NCI-H2107 treated with DMSO at 0.1 percent for 48 hours (cell line): ENCODE data around the gene ELF1.

Experiments
- DNase-seq: peaks from one replicate; lab custom pipeline; 2025; ENCODE audit not compliant: unreplicated experiment; lab: John Stamatoyannopoulos, UW

ELF1 gene

DNA sequence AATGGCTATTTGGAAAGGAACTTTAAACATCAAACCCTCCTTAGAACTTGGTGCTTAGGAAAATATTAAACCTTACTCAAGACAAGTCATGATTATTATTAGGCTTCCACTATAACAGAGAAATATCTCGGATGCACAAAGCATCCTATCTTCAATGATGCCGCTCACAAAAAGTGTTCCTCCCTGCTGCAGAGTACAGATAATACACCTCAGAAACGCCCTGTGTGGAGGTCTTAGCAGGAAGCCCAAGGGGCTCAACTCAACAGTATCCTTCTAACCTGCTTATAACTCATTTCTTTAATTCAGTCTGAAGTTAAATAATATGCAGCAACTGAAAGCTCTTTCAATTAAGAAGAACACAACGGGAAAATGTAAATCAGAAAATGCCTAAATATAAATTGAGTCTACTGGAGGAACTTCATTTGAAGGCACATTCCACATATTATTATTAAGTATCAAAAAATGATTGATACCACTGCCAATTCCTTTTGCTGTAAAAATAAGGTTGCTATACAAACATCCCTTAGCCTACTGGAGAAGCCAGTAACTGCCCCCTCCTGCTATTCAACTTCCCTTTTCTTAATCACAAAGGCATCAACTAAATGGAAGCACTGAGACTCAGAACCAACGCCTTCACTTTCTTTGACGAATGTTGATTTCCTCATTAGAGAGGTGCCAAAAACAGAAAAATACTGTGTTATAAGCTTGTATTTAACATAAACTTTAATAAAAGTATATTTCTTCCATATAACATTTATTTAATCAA lies 12.0 kb downstream of the ELF1 start:
- DNase-seq: no peak

DNA sequence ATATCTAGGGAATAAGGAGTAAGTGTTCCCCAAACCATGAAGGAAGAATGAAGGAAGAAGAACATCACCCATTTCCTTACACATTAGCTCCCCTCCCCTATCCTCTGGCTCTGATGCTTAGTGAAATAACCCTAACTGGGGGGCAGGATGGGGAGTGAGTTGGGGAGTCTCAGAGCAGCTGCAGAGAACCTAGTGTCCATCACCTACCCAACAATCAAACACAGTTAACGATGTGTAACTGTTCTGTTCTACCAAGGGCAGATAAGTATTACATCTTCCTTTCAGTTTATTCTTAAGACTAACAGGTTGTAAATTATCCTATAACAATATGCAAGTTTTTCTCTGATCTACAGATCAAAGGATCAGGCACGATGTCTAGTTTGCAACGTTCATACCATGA lies 12.8 kb downstream of the ELF1 start:
- DNase-seq: no peak

DNA sequence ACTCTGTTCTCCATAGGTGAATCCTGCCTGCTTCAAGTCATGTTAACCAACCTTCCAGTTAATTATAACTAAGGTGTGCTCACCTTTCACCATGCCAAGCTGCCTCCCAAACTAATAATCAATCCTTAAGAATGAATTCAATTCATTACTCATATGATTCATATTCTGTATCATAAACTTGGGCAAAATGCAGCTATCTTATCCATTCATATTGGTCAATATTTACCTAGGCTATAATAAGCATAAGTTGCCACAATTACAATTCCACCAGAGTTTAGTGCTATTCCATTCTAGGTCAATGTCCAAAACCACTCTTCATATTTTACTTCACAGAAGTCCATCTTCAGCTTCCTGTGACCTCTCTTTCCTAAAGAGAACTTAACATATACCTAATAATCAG lies 13.4 kb downstream of the ELF1 start:
- DNase-seq: no peak

DNA sequence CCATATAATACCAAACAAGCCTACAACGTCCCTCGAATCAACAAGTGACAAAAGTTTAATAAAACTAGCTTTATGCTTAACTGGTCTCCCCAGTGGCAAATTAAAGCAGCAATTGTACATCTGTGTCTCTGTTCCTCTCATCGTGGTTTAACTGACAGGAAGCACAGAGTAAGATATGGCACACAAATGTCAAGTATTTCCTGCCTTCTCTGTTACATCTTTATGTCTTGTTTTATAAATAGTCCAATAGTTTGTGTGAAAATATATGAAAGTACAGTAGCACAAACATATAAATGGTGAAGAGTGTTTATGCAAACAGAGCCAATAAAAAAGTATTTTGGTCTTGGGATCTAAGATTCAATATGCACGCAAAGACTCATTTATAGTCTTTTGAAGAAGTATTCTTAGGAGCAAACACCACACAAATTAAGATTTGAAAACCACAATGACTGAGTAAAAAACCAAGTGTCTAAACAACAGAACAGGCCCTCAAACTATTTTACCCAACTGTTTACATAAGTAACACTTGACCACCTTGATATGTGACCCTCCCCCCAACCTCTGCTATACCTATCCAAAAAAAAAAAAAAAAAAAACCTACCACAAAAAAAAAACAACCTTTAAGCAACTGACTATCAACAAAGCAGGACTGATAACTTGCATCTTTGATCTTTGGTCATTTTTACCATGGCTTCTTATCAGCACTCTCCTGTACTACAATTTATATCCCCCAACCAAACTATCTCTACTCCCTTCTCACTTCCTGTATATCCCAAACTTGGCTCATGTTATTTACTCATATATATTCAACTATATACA lies 14.0 kb downstream of the ELF1 start:
- DNase-seq: no peak

DNA sequence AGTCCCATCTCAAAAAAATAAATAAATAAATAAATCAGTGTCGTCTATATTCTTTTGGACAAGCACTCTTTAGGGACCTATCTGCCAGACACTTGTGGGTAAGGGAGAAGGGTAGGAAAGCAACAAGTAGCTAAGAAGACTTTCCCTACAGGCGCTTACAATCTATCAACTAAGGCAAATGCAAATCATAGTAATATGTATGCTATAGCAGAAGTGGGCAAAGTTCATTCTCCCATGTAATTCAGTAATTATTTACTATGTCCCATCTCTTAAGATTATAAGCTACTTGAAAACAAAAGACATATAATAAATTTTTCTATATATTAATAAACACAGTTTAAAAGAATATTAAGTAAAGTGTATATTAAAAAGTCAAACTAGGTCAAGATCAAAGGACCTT lies 16.5 kb downstream of the ELF1 start:
- no peak for DNase-seq

DNA sequence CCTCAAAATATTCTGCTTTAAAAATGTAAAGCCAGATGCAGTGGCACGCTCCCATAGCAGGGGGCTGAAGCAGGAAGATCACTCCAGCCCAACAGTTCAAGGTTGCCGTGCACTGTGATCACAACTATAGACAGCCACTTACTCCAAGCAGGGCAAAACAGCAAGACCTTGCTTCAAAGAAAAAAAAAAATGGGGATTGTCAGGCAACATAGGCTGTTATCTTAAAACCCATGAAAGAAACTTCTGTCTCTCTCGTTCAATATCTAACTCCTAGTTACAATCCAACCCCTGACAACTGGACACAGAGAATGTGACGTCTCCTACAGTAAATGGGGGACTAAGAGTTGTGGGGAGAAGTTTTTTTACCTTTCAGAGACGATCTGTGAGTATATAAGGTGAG lies 17.4 kb downstream of the ELF1 start:
- DNase-seq: no peak

DNA sequence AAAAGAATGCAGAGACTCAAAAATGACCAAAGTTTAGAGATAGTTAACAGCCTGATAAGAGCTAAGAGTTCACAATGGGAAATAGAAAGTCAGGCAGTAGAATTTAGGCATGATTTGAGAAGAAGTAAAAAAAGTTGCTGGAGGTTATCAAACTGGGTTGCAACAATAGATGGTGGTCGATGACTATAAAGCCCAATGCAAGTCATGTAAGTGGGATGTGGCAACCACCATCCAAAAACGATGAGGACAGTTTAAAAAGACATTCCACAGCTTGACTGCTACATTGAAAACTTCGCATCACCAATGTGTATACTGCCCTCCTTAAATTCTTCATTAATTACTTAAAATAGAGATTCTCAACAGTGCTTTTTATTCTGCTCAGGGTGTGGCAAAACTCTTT lies 19.7 kb downstream of the ELF1 start:
- DNase-seq: no peak

DNA sequence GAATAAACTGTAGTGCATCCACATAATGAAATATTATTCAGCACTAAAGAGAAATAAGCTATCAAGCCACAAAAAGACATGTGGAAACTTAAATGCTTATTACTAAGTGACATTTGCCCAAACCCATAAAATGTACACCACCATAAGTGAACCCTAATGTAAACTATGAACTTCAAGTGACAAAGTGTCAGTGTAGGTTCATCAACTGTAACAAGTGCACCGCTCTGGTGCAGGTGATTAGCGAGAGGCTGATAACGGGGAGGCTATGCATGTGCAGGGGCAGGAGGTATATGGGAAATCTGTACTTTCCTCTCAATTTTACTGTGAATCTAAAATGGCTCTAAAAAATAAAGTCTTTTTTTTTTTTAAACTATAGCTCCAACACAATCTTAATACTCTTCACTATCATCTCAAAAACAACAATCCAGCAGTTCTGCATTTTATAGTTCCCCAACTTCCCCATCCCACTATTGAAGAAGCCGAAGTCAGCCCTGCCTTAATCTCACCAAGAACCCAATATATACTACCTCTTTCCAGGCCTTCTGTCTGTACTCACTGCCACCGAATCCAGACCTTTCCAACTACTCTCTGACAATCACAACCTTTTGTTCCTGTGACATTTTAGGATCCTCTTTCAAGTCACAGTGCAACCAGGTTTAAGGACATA lies 22.6 kb downstream of the ELF1 start:
- no peak for DNase-seq

DNA sequence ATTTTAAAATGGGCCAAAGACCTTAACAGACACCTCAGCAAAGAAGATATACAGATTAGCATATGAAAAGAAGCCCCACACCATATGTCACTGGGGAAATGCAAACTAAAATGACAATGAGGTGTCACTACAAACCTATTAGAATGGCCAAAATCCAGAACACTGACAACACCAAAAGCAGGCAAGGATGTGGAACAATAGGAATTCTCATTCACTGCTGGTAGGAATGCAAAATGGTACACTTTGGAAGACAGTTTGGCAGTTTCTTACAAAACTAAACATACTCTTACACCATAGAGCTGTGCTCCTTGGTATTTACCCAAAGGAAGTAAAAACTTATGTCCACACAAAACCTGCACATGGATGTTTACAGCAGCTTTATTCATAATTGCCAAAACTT lies 23.1 kb downstream of the ELF1 start:
- DNase-seq: no peak

DNA sequence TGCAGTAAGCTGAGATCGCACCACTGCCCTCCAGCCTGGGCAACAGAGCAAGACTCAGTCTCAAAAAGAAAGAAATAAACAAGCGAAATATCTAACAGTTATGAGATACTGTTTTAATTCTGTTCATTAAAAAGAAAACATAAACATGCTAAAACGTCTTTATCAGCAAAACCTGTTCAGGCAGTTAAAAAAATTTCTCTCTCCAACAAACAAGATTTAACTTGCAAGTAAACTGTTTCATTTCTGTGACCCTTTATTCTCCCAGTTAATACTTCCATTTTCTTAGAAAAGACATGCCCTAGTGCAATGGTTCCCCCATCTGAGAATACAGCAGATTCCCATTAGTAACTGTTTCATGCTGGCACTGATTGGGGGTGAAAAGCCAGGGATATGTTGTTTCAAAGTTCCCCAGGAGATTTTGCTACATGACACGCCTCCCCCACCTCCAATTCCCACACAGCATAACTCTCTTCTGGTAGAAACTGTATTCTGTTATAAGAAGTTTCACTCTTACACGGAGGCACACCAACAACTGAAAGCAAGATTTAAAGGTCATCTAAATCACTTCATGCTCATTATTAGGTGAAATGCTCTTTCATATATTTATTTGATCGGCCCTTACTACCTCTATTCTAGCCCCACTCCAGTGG lies 24.4 kb downstream of the ELF1 start:
- DNase-seq: no peak

DNA sequence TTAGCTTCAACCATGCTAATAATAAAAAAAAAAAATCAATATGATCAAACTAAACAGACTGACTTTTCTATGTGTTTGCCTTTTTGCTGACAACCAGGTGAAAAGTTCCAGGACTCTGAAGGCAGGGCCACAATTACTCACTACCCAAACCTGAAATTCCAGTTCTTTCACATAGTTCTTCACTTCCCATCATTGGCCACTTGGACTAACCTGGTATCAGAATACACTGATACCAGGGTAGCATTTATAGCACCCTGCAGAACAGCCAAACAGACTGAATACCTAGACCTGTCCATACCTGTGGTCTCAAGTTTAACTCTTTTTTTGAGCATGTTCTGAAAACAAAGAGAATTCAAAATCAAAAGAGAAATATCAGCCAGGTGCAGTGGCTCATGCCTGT lies 25.1 kb downstream of the ELF1 start:
- DNase-seq: peak; percentile 44

DNA sequence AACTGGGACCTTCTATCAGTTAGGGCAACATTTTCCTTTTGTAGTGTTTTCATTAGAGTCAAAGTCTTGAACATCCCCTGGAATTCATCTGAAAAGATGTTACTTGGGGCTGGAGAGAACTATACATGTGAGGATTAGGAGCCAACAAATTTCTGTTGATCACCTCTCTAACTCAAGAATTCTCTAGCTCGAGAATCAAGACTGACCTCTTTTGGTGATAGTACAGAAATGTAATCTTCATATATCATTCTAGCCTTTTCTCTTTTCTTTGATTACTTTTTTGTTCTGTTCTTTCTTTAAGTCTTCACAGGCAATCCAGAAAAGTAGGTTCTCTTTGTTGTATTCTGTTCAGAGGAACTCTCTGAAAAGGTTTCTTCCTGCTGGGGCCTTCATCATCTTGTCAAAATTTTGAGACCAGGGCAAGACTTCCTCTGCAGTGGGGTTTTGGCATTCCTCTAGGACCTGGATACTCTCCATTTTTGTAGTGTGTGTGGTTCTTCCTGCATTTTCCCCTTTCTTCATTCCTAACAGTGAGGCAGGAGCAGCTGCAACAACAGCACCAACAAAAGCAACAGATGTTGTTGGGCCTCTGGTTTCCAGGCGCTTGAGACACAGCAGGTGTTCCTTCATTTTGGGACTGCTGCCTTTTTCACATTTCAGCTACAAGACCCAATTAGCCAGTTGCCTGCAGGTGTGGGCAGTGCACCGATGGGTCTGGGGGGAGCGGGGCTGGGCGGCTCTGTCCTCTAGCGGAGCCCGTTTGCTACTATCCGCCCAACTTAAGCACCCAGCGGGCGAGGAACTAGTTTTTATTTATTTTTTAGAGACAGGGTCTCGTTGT lies 26.2 kb downstream of the ELF1 start:
- peak; percentile 55 for DNase-seq

DNA sequence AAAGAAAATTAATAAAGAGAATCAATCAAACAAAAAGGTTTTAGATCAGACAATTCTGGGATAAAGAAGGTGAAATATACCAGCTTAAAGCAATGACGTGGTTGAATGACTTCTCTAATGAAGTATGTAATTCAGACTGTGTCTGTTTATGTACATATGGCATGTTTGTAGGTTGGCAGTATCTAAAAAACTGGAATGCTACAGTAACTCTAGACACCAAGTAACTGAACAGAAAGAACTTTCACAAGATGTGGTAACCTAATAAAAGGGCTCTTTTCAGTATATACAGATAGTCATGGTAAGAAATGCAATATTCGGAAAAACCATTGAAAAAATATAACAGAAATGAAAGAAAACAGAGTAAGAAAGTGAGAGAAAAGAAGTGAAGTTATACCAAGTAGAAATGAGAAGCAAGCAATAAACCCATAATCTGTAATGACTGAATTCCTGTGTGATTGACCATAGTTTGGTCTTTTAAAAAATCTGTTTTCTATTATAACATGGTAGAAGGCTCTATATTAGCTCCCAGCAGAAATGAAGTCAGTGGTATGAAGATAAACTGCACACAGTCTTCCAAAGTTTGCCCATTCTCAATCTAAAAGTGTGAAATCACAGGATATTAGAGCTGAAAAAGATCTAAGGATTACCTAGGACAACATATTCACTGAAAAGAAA lies 31.4 kb downstream of the ELF1 start:
- no peak for DNase-seq

DNA sequence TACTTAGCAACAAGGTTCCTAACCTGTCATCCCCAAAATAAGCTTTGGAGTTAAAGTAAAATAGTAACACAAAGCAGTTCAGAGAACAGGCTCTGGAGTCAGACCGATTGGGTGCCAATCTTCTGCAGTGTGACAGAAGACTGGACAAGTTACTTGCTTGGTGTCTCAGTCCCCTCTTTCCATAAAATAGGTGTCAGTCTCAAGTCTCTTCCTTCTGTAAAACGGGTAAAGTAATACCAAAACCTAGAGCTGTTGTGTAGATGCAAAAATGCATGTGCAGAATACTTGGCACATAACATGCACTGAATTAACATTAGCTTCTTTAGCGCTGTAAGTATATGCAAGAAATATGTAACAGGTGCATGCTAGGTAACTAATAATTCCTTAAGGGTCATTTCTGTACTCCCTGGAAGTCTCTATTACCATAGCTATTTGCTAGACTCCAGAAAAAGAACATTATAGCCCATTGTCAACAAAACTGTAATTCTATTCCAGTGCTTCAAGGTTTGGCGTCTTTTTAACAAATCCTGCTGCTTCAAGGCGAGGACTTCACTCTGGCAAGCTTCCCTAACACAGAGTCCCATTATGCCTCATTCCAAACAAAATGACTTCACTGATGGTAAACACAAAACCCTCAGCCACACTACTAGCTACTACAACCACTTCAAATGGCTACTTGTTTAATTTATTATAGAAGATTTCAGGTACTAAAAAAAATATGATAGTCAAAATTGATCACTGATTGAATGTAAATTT lies 32.8 kb downstream of the ELF1 start:
- DNase-seq: peak; percentile 13

DNA sequence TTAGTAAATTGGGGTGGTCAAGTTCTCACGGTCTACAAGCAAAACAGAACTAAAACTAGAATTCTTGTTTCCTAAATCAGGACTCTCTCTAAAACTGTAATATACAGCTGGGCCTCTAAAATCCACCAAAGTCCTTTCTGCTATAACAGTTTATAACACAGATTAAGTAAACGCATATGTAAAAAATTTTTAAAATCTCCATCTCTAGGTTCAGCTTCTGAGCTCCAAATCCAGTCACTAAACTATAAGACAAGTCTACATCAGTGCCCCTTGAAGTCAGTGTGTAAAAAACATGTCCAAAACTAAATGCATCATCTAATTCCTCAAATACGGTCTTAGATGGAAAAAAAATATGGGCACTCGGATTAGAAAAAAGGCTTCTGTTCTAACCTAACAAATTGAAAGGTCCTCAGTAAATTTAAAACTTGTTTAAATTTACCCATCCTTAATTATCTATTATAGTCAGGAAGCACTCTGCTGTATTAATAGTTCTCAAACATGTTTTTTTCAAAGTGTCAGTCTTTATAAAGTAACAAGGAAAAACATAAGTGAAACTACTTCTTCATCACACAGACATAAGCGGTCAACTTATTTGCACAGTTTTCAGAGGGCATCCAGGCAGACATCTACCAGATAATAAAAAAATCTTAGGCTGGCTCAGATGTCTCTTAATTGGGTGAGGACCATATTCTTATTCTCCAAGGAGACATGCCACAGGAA lies 33.6 kb downstream of the ELF1 start:
- no peak for DNase-seq

DNA sequence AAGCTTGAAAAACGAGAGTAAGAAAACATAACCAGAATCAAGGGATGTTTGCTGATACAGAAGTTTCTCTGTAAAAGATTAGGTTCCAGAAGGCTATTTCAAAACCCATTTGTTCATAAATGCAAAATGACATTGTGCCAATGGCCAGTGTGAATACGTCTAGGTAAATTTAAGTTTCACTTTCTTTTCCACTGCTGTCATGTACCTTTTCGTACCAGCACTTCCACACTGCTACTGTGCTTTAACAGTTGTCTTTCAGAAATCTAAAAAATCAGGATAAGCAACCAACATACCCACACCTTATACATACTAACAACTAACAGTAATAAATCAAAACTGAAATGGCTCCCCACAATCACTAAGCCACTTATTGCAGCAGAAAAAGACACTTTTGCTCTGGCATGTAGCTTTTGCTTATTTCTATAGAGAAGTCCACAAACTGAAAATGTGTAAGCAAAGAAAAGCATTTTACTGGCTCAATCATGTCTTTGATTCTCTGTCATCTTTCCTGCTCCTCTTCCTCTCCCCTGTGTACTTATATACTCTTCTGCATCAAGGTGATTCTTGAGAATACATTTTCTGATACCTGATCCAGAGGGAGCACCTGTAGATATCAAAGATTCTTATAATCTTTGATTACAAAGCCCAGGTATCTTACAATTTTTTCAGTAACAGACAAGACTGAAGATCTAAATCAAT lies 34.3 kb downstream of the ELF1 start:
- no peak for DNase-seq

DNA sequence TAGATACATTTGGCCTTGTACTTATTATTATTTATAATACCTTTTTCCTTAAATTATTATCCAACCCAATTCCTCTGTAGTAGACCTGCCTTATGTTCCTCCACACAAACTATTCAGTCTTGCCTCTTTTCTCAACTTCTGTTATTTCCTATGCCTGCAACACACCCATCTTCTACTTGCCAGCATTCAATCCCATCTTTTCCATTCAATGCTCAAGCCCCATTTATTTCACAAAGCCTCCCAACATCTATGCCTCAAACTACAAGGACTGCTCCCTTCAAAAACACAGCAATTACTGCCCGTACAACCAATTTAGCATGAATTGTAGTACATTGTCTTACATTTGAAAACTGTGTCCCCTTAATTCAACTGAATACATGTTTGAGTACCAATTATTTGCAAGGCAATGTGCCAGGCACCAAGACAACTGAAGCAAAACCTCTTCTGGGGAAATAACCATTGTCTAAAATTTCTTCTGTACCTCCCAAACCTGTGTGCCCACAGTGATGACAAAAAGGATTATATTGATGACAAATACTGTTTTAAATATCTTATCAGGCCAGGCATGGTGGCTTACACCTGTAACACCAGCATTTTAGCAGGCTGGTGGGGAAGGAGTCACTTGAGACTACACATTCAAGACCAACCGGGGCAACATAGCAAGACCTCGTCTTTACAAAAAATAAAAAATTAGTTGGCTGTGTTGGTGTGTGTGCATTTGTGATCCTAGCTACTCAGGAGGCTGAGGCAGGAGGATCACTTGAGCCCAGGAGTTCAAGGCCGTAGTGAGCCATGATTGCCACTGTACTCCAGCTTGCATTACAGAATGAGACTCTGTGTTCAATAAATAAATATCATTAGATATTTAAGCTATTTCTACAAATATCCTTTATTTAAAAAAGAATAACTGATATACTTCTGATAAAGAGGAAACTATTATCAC lies 35.1 kb downstream of the ELF1 start:
- no peak for DNase-seq
